Cardiac atrium fibroblast (primary cell): ENCODE results near the gene IDE. TPM values are rescaled to one million over a fixed set of nuclear protein-coding genes. Genes with fewer than 3 reads are reported as not detected.

Source experiments
- total RNA-seq: library from RNA; depleted of rRNA; stranded (reverse); fragments of >200 nt; gene quantifications from 2 replicates; pipeline ENCODE4 v1.2.3, GENCODE V29; 2015

Gene IDE
- total RNA-seq = 19.7 and 27.1 TPM in 2 replicates

GRCh38 chr10:92573798-92574547, at the start of gene IDE:
IDE (minus strand) TSS chr10:92574093; CDS start chr10:92574019, 74 bp downstream.

GRCh38 chr10:92592761-92593618, 19.1 kb upstream of the IDE start, which contains the start of gene KIF11:
KIF11 (plus strand) TSS chr10:92593130; CDS start chr10:92593376, 246 bp downstream.

Other genes starting within 250 kb of the IDE start
- 6.3 and 6.5 TPM in 2 replicates for gene KIF11, start 19.0 kb upstream of the IDE start, total RNA-seq
- 3.1 and 14.8 TPM in 2 replicates for gene HHEX, start 115.9 kb upstream of the IDE start, total RNA-seq